Measurements from ENCODE around the gene PRR16. TPM values are rescaled to one million over a fixed set of nuclear protein-coding genes. Genes with fewer than 3 reads are reported as not detected.

The PRR16 gene
- total RNA-seq, 1 donor from 2014 or later: 4.7 TPM

DNA sequence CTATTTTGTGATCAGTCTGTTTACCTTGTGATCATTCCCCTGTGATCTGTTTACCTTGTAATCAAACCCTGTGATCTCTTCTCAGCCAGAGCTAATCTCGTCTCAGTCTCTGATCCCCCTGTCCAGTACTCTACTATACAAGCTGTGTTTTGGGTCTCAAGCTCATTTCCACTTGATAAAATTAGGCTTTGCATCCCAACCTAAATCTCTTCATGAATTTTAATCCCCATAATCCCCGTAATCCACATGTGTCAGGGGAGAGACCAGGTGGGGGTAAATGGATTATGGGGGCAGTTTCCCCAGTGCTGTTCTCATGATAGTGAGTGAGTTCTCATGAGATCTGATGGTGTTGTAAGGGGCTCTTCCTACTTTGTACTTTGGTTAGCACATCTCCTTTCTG lies 157.2 kb downstream of the PRR16 start:
- Histone ChIP-seq H3K27me3 (ENCODE audit: control insufficient read depth in 3 of 3, insufficient read depth in 3 of 3, low read length in 3 of 3) (no peaks in the 10 kb centered on the region), H3K9ac (ENCODE audit: low read depth in 1 of 3, low read length in 3 of 3) (no peak overlapping the region), H3K9me3 (ENCODE audit: control insufficient read depth in 3 of 3, low read length in 3 of 3) (no peaks in the 10 kb centered on the region), H3K4me1 (ENCODE audit: control insufficient read depth in 3 of 3, insufficient read depth in 3 of 3, low read length in 3 of 3) (no peaks in the 10 kb centered on the region), H3K36me3 (ENCODE audit: control insufficient read depth in 3 of 3, insufficient read depth in 3 of 3, low read length in 3 of 3) (no peaks in the 10 kb centered on the region), H3K4me3 (ENCODE audit: low read length in 3 of 3) (no peak overlapping the region), H3K27ac (ENCODE audit: low read depth, low read length) (no peak overlapping the region)

DNA sequence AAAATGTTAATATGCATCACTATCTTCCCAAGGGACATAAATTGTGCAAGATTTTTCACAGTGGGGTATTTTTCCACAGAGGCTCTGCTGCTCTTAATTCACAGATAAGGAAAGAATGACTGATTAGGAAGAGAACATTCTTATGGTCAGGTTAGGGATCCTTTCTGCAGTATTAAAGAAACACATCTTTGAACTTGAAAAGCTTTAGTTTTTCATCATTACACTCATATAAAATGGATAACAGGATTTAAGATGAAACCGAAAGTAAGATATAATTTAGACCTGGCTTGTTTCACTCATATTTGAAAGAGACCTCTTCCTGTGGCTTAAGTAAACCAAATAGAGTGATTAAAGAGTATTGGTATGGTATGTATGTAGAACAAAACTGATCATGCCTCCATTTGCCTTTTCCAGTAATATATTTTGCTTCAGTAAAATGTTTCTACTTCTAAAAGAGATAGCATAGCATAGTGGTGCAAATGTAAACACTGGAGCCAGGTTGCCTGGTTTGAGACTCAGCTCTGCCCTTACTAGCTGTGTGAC lies 160.0 kb downstream of the PRR16 start:
- Histone ChIP-seq H3K9me3 (ENCODE audit: control insufficient read depth in 3 of 3, low read length in 3 of 3) (no peaks in the 10 kb centered on the region), H3K9ac (ENCODE audit: low read depth in 1 of 3, low read length in 3 of 3) (no peak overlapping the region), H3K27ac (ENCODE audit: low read depth, low read length) (no peak overlapping the region), H3K4me1 (ENCODE audit: control insufficient read depth in 3 of 3, insufficient read depth in 3 of 3, low read length in 3 of 3) (no peaks in the 10 kb centered on the region), H3K27me3 (ENCODE audit: control insufficient read depth in 3 of 3, insufficient read depth in 3 of 3, low read length in 3 of 3) (no peaks in the 10 kb centered on the region), H3K36me3 (ENCODE audit: control insufficient read depth in 3 of 3, insufficient read depth in 3 of 3, low read length in 3 of 3) (no peaks in the 10 kb centered on the region), H3K4me3 (ENCODE audit: low read length in 3 of 3) (no peak overlapping the region)

DNA sequence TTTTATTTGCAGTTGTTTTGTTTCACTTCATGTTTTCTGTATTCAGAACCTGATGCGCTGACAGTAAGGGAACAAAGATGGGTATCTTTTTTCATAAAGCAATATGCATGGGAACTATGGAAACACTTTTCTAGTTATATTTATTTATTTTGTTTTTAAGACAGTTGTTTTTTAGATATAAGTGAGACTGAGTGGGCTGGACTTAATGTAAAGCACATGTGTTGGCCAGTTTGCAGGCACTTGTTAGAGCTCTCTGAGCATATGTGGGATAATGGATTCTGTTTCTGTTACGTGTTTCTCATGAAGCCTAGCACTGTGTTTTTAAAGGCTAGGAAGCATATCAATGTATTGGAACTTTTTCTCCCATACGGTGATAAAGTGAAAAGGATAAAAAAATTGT lies 164.1 kb downstream of the PRR16 start:
- no peaks in the 10 kb centered on the region for H3K36me3 ChIP-seq (ENCODE audit: control insufficient read depth in 3 of 3, insufficient read depth in 3 of 3, low read length in 3 of 3)
- H3K9ac ChIP-seq (ENCODE audit: low read depth in 1 of 3, low read length in 3 of 3): no peak overlapping the region
- H3K4me1 ChIP-seq (ENCODE audit: control insufficient read depth in 3 of 3, insufficient read depth in 3 of 3, low read length in 3 of 3): no peaks in the 10 kb centered on the region
- H3K27me3 ChIP-seq (ENCODE audit: control insufficient read depth in 3 of 3, insufficient read depth in 3 of 3, low read length in 3 of 3): no peaks in the 10 kb centered on the region
- no peak overlapping the region for H3K27ac ChIP-seq (ENCODE audit: low read depth, low read length)
- H3K9me3 ChIP-seq (ENCODE audit: control insufficient read depth in 3 of 3, low read length in 3 of 3): no peaks in the 10 kb centered on the region
- no peak overlapping the region for H3K4me3 ChIP-seq (ENCODE audit: low read length in 3 of 3)

DNA sequence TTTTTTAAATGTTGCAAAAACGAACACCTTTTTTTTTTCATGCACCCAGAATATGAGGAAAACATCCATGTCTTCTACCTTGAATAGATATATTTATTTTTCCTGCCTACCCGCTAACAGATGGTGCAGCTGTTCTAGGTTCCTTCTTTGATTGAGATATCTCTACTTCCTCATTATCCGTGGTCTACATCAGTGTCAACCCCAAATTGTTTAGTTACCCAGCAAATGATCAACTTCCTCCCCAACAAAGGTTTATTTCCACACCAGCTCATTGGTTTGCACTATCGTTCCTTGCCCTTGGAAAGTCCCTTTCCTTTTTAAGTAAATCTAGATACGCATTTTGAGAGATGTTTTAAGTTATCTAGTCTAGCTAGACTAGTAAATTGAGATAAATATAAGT lies 166.4 kb downstream of the PRR16 start:
- Histone ChIP-seq H3K27me3 (ENCODE audit: control insufficient read depth in 3 of 3, insufficient read depth in 3 of 3, low read length in 3 of 3) (no peaks in the 10 kb centered on the region), H3K4me1 (ENCODE audit: control insufficient read depth in 3 of 3, insufficient read depth in 3 of 3, low read length in 3 of 3) (no peaks in the 10 kb centered on the region), H3K4me3 (ENCODE audit: low read length in 3 of 3) (no peak overlapping the region), H3K27ac (ENCODE audit: low read depth, low read length) (no peak overlapping the region), H3K9me3 (ENCODE audit: control insufficient read depth in 3 of 3, low read length in 3 of 3) (no peaks in the 10 kb centered on the region), H3K36me3 (ENCODE audit: control insufficient read depth in 3 of 3, insufficient read depth in 3 of 3, low read length in 3 of 3) (no peaks in the 10 kb centered on the region), H3K9ac (ENCODE audit: low read depth in 1 of 3, low read length in 3 of 3) (no peak overlapping the region)

DNA sequence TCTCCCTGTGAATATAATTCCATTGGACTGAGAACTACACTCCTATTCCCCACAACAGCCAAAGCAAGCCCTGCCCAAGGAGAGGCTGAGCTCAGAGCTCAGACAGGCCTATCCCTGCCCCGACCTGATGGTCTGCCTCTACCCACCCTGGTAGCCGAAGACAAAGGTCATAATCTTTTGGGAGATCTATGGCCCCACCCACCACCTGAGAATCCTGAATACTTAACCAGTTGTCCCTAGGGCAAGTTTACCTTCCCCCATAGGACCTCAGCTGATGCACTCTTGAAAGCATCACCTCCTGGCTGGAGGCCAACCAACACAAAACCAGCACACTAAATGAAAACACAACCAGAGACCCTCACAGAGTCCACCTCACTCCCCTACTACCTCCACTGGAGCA lies 167.5 kb downstream of the PRR16 start:
- H3K9ac ChIP-seq (ENCODE audit: low read depth in 1 of 3, low read length in 3 of 3): no peak overlapping the region
- no peaks in the 10 kb centered on the region for H3K27me3 ChIP-seq (ENCODE audit: control insufficient read depth in 3 of 3, insufficient read depth in 3 of 3, low read length in 3 of 3)
- no peaks in the 10 kb centered on the region for H3K9me3 ChIP-seq (ENCODE audit: control insufficient read depth in 3 of 3, low read length in 3 of 3)
- H3K4me3 ChIP-seq (ENCODE audit: low read length in 3 of 3): no peak overlapping the region
- H3K27ac ChIP-seq (ENCODE audit: low read depth, low read length): no peak overlapping the region
- no peaks in the 10 kb centered on the region for H3K4me1 ChIP-seq (ENCODE audit: control insufficient read depth in 3 of 3, insufficient read depth in 3 of 3, low read length in 3 of 3)
- H3K36me3 ChIP-seq (ENCODE audit: control insufficient read depth in 3 of 3, insufficient read depth in 3 of 3, low read length in 3 of 3): no peaks in the 10 kb centered on the region

DNA sequence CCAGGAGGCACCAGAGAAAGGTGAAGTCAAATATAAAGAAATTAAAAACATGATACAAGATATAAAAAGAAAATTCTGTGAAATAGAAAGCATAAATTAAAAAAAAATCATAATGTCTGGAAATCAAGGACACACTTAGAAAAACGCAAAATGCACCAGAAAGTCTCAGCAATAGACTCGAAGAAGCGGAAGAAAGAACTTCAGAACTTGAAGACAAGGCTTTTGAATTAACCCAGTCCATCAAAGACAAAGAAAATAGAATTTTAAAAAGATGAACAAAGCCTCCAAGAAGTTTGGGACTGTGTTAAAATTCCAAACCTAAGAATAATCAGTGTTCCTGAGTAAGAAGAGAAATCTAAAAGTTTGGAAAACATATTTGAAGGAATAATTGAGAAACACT lies 168.3 kb downstream of the PRR16 start:
- no peaks in the 10 kb centered on the region for H3K4me1 ChIP-seq (ENCODE audit: control insufficient read depth in 3 of 3, insufficient read depth in 3 of 3, low read length in 3 of 3)
- no peak overlapping the region for H3K27ac ChIP-seq (ENCODE audit: low read depth, low read length)
- H3K9ac ChIP-seq (ENCODE audit: low read depth in 1 of 3, low read length in 3 of 3): no peak overlapping the region
- H3K27me3 ChIP-seq (ENCODE audit: control insufficient read depth in 3 of 3, insufficient read depth in 3 of 3, low read length in 3 of 3): no peaks in the 10 kb centered on the region
- no peak overlapping the region for H3K4me3 ChIP-seq (ENCODE audit: low read length in 3 of 3)
- H3K36me3 ChIP-seq (ENCODE audit: control insufficient read depth in 3 of 3, insufficient read depth in 3 of 3, low read length in 3 of 3): no peaks in the 10 kb centered on the region
- no peaks in the 10 kb centered on the region for H3K9me3 ChIP-seq (ENCODE audit: control insufficient read depth in 3 of 3, low read length in 3 of 3)

DNA sequence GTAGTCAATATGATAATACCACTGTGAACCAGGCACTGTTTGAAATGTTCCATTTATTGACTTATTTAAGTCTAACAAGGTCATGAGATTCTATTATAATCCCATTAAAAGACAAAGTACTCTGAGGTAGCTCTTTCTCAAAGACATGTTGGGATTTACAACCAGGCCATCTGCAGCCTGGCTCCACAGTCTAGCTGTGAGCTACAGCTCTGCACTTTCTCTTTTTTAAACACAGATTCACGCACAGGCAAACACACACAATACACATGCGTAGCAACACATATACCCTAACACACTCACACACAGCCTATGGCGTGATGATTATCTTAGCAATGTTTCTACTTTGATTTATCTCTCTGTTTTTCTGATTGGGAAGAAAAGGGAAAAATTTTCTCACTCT lies 174.3 kb downstream of the PRR16 start:
- Histone ChIP-seq H3K27ac (ENCODE audit: low read depth, low read length) (no peak overlapping the region), H3K4me3 (ENCODE audit: low read length in 3 of 3) (no peak overlapping the region), H3K4me1 (ENCODE audit: control insufficient read depth in 3 of 3, insufficient read depth in 3 of 3, low read length in 3 of 3) (no peaks in the 10 kb centered on the region), H3K9ac (ENCODE audit: low read depth in 1 of 3, low read length in 3 of 3) (no peak overlapping the region), H3K9me3 (ENCODE audit: control insufficient read depth in 3 of 3, low read length in 3 of 3) (no peaks in the 10 kb centered on the region), H3K27me3 (ENCODE audit: control insufficient read depth in 3 of 3, insufficient read depth in 3 of 3, low read length in 3 of 3) (no peaks in the 10 kb centered on the region), H3K36me3 (ENCODE audit: control insufficient read depth in 3 of 3, insufficient read depth in 3 of 3, low read length in 3 of 3) (no peaks in the 10 kb centered on the region)

DNA sequence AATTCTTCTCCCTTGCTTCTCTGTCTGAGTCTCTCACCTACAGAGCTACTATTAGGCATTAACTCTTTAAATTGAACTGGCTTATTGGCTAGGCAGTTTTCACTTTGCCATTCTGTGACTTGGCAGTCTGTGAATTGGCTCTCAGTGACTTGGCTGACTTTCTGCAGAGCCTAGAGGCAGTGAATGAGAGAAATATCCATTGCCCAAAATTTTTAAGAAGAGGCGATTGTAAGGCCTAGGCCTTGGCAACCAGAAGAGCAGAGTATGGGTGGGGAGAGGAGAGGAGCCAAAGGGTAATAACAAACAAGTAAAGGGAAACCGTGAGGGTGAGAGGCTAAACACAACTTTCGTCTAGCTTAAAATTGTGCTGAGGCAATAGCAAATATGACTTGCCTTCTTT lies 176.7 kb downstream of the PRR16 start:
- no peaks in the 10 kb centered on the region for H3K27me3 ChIP-seq (ENCODE audit: control insufficient read depth in 3 of 3, insufficient read depth in 3 of 3, low read length in 3 of 3)
- no peak overlapping the region for H3K27ac ChIP-seq (ENCODE audit: low read depth, low read length)
- no peaks in the 10 kb centered on the region for H3K36me3 ChIP-seq (ENCODE audit: control insufficient read depth in 3 of 3, insufficient read depth in 3 of 3, low read length in 3 of 3)
- no peaks in the 10 kb centered on the region for H3K4me1 ChIP-seq (ENCODE audit: control insufficient read depth in 3 of 3, insufficient read depth in 3 of 3, low read length in 3 of 3)
- no peak overlapping the region for H3K9ac ChIP-seq (ENCODE audit: low read depth in 1 of 3, low read length in 3 of 3)
- no peak overlapping the region for H3K4me3 ChIP-seq (ENCODE audit: low read length in 3 of 3)
- H3K9me3 ChIP-seq (ENCODE audit: control insufficient read depth in 3 of 3, low read length in 3 of 3): no peaks in the 10 kb centered on the region

DNA sequence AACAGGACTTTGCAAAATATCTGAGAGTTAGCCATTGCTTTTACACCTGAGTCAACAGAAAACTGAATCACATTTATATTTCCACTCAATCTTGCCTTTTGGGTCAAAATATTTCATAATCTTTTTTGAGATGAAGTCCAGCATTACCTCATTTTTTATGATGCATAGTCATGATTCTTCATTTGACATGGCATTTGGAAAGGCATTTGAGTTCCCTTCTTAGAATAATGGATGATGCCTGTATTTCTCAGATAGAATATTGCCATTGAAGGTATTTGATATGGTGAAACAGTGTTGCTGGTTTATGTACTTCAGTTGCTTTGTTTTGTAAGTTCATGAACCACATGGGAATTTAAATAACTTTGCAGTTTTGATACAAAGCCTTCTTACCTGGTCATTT lies 180.4 kb downstream of the PRR16 start:
- no peak overlapping the region for H3K9ac ChIP-seq (ENCODE audit: low read depth in 1 of 3, low read length in 3 of 3)
- H3K27me3 ChIP-seq (ENCODE audit: control insufficient read depth in 3 of 3, insufficient read depth in 3 of 3, low read length in 3 of 3): no peaks in the 10 kb centered on the region
- H3K36me3 ChIP-seq (ENCODE audit: control insufficient read depth in 3 of 3, insufficient read depth in 3 of 3, low read length in 3 of 3): no peaks in the 10 kb centered on the region
- no peaks in the 10 kb centered on the region for H3K4me1 ChIP-seq (ENCODE audit: control insufficient read depth in 3 of 3, insufficient read depth in 3 of 3, low read length in 3 of 3)
- no peak overlapping the region for H3K4me3 ChIP-seq (ENCODE audit: low read length in 3 of 3)
- no peak overlapping the region for H3K27ac ChIP-seq (ENCODE audit: low read depth, low read length)
- H3K9me3 ChIP-seq (ENCODE audit: control insufficient read depth in 3 of 3, low read length in 3 of 3): no peaks in the 10 kb centered on the region

DNA sequence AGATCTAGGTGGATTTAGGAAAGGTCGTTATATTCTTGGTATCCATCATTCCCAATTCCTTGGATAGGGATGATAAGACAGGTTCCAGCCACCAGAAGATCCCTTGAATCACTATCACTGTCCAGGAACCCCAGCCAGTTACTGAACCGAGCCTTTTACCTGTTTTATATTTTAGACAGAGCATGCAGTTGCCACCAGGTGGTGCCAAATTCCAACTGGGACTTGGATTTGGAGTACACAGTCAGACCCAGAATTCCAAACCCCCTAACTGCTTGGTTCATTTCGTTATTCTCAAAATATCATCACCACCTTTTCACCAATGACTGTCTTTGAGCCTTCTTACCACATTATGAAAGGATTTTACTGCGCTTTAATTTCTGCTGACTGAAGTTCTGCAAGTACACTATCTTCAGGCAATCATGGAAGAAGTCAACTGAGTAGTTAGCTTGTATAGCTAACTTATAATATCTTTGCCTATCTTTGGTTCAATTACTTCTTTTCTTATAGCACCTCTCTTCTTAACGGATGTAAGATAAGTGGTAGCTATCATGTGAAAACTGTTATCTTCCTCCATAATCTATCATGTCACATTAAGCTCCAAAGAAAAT lies 191.8 kb downstream of the PRR16 start:
- no peaks in the 10 kb centered on the region for H3K4me1 ChIP-seq (ENCODE audit: control insufficient read depth in 3 of 3, insufficient read depth in 3 of 3, low read length in 3 of 3)
- H3K36me3 ChIP-seq (ENCODE audit: control insufficient read depth in 3 of 3, insufficient read depth in 3 of 3, low read length in 3 of 3): no peaks in the 10 kb centered on the region
- no peak overlapping the region for H3K9ac ChIP-seq (ENCODE audit: low read depth in 1 of 3, low read length in 3 of 3)
- no peak overlapping the region for H3K27ac ChIP-seq (ENCODE audit: low read depth, low read length)
- H3K4me3 ChIP-seq (ENCODE audit: low read length in 3 of 3): no peak overlapping the region
- no peaks in the 10 kb centered on the region for H3K27me3 ChIP-seq (ENCODE audit: control insufficient read depth in 3 of 3, insufficient read depth in 3 of 3, low read length in 3 of 3)
- H3K9me3 ChIP-seq (ENCODE audit: control insufficient read depth in 3 of 3, low read length in 3 of 3): no peaks in the 10 kb centered on the region

Data from skeletal muscle tissue (tissue), 4 donors.